ENCODE measurements around the gene TMCC1. TPM values are rescaled to one million over a fixed set of nuclear protein-coding genes. Genes with fewer than 3 reads are reported as not detected.

The TMCC1 gene
- polyA plus RNA-seq, 2 of the 4 experiments (the other 2 are of a cell fraction) = 30.3 to 75.7 TPM

- TF ChIP-seq ZSCAN20 (CRISPR knock-in tag; IDR thresholded peaks at IDR 0.05) = no peak
- no peak for TF ChIP-seq MAZ (IDR thresholded peaks at IDR 0.05; ENCODE audit: borderline replicate concordance, low read depth, low read length)
- no peak for TF ChIP-seq GATA3 (IDR thresholded peaks at IDR 0.05; ENCODE audit: borderline replicate concordance)
- no peak for TF ChIP-seq PHF8 (IDR thresholded peaks at IDR 0.05; ENCODE audit: borderline replicate concordance, low read depth)
- 0 out of 5 replicates have a peak, but pooled peaks of 1 of the 2 experiments have one; percentile 25 for TF ChIP-seq JUN (IDR thresholded peaks at IDR 0.05)
- no peak for TF ChIP-seq EP300 (IDR thresholded peaks at IDR 0.05)
- TF ChIP-seq CHD4 (IDR thresholded peaks at IDR 0.05; ENCODE audit: borderline replicate concordance) = no peak
- TF ChIP-seq CBX2 (IDR thresholded peaks at IDR 0.05; ENCODE audit: borderline replicate concordance, low read depth) = no peak
- TF ChIP-seq, protein P1, sequence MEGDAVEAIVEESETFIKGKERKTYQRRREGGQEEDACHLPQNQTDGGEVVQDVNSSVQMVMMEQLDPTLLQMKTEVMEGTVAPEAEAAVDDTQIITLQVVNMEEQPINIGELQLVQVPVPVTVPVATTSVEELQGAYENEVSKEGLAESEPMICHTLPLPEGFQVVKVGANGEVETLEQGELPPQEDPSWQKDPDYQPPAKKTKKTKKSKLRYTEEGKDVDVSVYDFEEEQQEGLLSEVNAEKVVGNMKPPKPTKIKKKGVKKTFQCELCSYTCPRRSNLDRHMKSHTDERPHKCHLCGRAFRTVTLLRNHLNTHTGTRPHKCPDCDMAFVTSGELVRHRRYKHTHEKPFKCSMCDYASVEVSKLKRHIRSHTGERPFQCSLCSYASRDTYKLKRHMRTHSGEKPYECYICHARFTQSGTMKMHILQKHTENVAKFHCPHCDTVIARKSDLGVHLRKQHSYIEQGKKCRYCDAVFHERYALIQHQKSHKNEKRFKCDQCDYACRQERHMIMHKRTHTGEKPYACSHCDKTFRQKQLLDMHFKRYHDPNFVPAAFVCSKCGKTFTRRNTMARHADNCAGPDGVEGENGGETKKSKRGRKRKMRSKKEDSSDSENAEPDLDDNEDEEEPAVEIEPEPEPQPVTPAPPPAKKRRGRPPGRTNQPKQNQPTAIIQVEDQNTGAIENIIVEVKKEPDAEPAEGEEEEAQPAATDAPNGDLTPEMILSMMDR (IDR thresholded peaks at IDR 0.05) = 0 out of 3 replicates have a peak, but pooled peaks have one; percentile 7
- peak in 1 of 2 experiments; percentile 45; a peak in 1 of 4 replicates for TF ChIP-seq CEBPB (IDR thresholded peaks at IDR 0.05)
- no peak for TF ChIP-seq RCOR1 (IDR thresholded peaks at IDR 0.05; ENCODE audit: low read depth, low read length)
- TF ChIP-seq FOXS1 (CRISPR knock-in tag; IDR thresholded peaks at IDR 0.05) = no peak
- TF ChIP-seq, protein P2, sequence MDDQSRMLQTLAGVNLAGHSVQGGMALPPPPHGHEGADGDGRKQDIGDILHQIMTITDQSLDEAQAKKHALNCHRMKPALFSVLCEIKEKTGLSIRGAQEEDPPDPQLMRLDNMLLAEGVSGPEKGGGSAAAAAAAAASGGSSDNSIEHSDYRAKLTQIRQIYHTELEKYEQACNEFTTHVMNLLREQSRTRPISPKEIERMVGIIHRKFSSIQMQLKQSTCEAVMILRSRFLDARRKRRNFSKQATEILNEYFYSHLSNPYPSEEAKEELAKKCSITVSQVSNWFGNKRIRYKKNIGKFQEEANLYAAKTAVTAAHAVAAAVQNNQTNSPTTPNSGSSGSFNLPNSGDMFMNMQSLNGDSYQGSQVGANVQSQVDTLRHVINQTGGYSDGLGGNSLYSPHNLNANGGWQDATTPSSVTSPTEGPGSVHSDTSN (IDR thresholded peaks at IDR 0.05) = no peak
- no peak for TF ChIP-seq MAFK (IDR thresholded peaks at IDR 0.05; ENCODE audit: partially characterized antibody)
- TF ChIP-seq, protein P3, sequence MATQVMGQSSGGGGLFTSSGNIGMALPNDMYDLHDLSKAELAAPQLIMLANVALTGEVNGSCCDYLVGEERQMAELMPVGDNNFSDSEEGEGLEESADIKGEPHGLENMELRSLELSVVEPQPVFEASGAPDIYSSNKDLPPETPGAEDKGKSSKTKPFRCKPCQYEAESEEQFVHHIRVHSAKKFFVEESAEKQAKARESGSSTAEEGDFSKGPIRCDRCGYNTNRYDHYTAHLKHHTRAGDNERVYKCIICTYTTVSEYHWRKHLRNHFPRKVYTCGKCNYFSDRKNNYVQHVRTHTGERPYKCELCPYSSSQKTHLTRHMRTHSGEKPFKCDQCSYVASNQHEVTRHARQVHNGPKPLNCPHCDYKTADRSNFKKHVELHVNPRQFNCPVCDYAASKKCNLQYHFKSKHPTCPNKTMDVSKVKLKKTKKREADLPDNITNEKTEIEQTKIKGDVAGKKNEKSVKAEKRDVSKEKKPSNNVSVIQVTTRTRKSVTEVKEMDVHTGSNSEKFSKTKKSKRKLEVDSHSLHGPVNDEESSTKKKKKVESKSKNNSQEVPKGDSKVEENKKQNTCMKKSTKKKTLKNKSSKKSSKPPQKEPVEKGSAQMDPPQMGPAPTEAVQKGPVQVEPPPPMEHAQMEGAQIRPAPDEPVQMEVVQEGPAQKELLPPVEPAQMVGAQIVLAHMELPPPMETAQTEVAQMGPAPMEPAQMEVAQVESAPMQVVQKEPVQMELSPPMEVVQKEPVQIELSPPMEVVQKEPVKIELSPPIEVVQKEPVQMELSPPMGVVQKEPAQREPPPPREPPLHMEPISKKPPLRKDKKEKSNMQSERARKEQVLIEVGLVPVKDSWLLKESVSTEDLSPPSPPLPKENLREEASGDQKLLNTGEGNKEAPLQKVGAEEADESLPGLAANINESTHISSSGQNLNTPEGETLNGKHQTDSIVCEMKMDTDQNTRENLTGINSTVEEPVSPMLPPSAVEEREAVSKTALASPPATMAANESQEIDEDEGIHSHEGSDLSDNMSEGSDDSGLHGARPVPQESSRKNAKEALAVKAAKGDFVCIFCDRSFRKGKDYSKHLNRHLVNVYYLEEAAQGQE (IDR thresholded peaks at IDR 0.05) = no peak
- no peak for TF ChIP-seq POLR2A (IDR thresholded peaks at IDR 0.05; ENCODE audit: low read length)
- no peak for TF ChIP-seq RNF2 (IDR thresholded peaks at IDR 0.05; ENCODE audit: borderline replicate concordance, low read depth)
- TF ChIP-seq CBX8 (IDR thresholded peaks at IDR 0.05) = no peak
- DNase-seq (ENCODE audit: low read depth in 1 of 2, low spot score in 1 of 2) (peak in 1 of 2 experiments; percentile 69), FAIRE-seq (no peak), ATAC-seq (peak; percentile 88 to 94)
- peak overlapping the region; percentile 84 to 87 for H3K27ac ChIP-seq
- H3K9me3 ChIP-seq = no peaks in the 10 kb centered on the region
- H3K4me3 ChIP-seq = peak overlapping the region; percentile 35
- H3K4me1 ChIP-seq = peaks cover 55% of the 10 kb centered on the region
- POLR2A ChIA-PET = interaction anchor here (1.1 kb wide), 1 partner anchor 72 kb away, joined by 3 read pairs; no protein-coding TSS in a partner anchor
- CTCF ChIA-PET = interaction anchor here (0.6 to 1.0 kb wide), 2 partner anchors 85 to 96 kb away, joined by 3 read pairs; no protein-coding TSS in a partner anchor
- H3K4me2 ChIP-seq = peak overlapping the region; percentile 92
- 4% methylated on average over 6 of the region's 6 CpGs for WGBS (ENCODE audit: missing lambda C conversion rate)
Observed at GRCh38 chr3:129723558-129724324, 169.8 kb downstream of the TMCC1 start.

- ChIA-PET POLR2A (no interaction called here), CTCF (no interaction called here)
- peak in 1 of 2 experiments; percentile 63; a peak in 3 of 6 replicates for ATAC-seq
- H3K27ac ChIP-seq = peak overlapping the region; percentile 84 to 87
- TF ChIP-seq KDM5A (IDR thresholded peaks at IDR 0.05) (no peak), GATA3 (IDR thresholded peaks at IDR 0.05; ENCODE audit: borderline replicate concordance) (peak; percentile 32; the same call in 1 of the 2 replicates)
- no peak for FAIRE-seq
- H3K4me2 ChIP-seq = peak overlapping the region; percentile 92
- no peaks in the 10 kb centered on the region for H3K9me3 ChIP-seq
- H3K4me3 ChIP-seq = peak overlapping the region; percentile 35; the same call in 1 of the 3 replicates
- DNase-seq (ENCODE audit: low read depth in 1 of 2, low spot score in 1 of 2) = peak in 1 of 2 experiments; percentile 47
- H3K4me1 ChIP-seq = peaks cover 65% of the 10 kb centered on the region
Observed at GRCh38 chr3:129722527-129722926, 171.0 kb downstream of the TMCC1 start.

All from A549 (cell line).